Jurkat, Clone E6-1 (cell line): ENCODE measurements around the gene CARNS1.
A peak's percentile ranks its signal among the peaks of the same experiment; 100 is the strongest.

Experiments used
- DNase-seq: peaks from one replicate; pipeline ENCODE4 v3.0.0-alpha.2; 2011; ENCODE audit warnings: low read depth, low spot score
- H3K4me3 ChIP-seq: 2 replicates; pipeline ENCODE4 v1.5.1; 2011; ENCODE audit warnings: mild to moderate bottlenecking, low read length, control low read depth, moderate library complexity

Gene CARNS1

GRCh38 chr11:67406969-67407687, 8.3 kb upstream of the CARNS1 start:
- no peak for DNase-seq
- H3K4me3 ChIP-seq: no peak overlapping the region

DNA sequence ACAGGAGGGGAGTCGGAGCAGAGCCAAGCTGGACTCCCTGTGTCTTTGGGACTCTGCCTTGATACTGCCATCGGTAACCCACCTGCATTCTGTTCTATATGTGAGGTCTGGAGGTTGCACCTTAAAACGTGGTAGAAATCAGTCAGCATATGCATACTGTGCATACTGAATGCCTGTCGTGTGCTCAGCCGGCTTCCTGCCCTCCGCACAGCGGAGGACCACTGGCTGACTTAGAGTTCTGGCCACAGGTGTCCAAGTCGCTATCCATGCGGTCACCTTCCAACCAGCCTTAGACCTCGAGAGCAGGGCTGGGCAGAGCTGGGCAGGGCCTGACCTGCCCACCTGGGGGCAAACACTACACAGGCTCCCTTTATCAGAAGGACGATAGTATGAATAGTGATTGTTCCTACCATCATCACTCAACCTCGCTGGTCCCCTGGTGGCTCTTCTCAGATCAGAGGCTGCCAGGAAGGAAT, 7.8 kb upstream of the CARNS1 start:
- peak overlapping the region; percentile 55; the same call in 1 of the 2 replicates for H3K4me3 ChIP-seq
- DNase-seq: no peak

- DNase-seq: peak; percentile 60
- peak overlapping the region; percentile 55 for H3K4me3 ChIP-seq
These were observed 6.9 kb upstream of the CARNS1 start for GRCh38 chr11:67408437-67409200.

DNA sequence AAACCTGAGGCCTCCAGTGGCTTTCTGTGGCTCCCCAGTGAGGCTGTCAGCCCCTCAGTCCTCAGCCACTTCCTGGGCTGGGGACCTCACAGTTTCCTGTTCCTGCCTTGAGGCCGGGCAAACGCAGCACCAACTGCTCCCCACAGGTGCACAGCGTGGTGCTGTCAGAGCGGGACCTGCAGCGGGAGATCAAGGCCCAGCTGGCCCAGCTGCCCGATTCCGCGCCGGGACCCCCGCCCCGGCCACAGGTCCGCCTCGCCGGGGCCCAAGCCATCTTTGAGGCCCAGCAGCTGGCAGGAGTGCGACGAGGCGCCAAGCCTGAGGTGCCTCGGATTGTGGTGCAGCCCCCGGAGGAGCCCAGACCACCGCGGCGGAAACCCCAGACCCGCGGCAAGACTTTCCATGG, 6.2 kb upstream of the CARNS1 start:
- DNase-seq: peak; percentile 96
- H3K4me3 ChIP-seq: peak overlapping the region; percentile 55

DNA sequence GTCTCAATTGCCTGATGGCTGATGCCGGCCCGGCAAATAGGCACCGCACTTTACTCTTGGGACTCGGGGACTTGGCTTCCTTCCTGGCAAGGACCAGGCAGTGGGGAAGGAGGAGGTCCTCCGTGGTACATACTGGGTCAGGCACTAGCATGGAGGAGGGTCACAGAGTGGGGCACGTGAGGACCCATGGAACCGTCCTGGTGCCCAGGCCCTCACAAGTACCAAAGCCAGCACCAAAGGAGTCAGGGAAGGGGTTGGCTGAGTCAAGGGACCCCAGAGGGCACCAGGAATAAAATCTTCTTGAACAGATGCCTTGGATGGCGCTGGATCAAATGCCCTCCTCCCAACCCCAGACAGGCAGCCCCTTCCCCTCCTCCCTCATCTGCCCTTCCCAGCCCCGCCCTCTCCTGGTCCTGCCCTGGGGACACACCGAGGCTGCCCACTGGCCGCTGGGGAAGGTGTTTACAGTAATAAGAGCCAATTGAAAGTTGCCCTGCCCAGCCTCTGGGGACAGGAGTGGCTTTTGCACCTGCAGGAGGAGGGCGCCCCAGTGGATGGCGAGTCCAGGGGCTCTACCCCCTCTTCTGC, 5.6 kb upstream of the CARNS1 start:
- no peak for DNase-seq
- peak overlapping the region; percentile 55 for H3K4me3 ChIP-seq

- DNase-seq: no peak
- H3K4me3 ChIP-seq: no peak overlapping the region; the same call in 1 of the 2 replicates
These were observed 5.1 kb upstream of the CARNS1 start for GRCh38 chr11:67410369-67410831.

DNA sequence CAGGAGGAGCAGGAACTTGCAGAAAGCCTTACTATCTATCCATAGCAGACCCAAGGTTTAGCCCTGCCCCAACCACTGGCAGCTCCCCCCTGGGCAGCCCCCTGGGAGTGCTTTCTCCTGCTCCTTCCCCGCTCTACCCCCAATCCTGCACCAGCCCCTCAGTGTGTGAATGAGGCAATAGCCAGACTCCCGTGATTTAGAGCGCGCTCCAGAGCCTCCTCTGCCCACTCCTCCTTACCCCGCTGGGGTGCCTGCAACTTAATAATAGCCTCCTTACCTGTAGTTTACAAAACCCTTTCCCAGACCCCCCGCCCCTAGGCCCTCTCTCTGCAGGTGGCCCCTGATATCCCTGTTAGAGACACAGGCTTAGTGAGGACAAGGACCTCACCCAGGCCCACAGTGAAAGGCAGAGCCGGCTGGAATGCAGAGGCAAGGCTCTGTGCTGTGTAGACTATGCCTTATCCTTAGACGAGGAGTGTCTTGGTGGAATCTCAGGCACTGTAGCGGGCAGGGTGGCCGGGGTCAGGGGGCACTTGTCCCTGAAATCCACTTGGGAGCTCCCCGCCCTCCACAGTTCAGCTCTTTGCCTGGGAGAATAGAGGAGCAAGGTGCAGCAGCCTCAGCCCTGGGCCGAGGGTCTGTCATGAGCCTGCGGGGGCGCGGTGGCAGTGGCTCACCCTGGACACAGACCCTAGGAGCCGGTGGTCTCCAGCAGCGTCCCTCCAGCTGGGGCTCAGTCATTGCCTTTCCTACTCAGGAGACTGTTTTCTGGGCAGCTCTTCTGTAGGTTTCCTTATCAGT, 4.3 kb upstream of the CARNS1 start:
- no peak overlapping the region for H3K4me3 ChIP-seq
- DNase-seq: no peak

DNA sequence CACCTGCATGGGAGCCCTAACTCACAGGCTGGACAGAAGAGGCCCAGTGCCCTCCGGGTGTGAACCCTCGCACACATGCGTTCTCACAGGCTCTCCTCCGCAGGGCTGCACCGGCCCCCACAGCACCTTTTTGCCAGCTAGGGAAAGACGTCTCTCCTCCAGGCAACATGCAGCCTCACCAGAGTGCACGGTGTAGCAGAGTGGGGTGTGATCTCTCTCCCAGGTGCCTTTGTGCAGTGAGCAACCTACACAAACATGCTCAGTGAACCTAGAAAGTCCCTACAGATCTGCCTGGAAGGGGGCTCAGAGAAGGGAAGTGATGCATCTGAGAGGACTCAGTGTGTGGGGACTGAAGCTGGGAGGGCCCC, 3.7 kb upstream of the CARNS1 start:
- no peak for DNase-seq
- no peak overlapping the region for H3K4me3 ChIP-seq

- H3K4me3 ChIP-seq: no peak overlapping the region
- no peak for DNase-seq
These were observed 2.8 kb upstream of the CARNS1 start for GRCh38 chr11:67412495-67413179.

DNA sequence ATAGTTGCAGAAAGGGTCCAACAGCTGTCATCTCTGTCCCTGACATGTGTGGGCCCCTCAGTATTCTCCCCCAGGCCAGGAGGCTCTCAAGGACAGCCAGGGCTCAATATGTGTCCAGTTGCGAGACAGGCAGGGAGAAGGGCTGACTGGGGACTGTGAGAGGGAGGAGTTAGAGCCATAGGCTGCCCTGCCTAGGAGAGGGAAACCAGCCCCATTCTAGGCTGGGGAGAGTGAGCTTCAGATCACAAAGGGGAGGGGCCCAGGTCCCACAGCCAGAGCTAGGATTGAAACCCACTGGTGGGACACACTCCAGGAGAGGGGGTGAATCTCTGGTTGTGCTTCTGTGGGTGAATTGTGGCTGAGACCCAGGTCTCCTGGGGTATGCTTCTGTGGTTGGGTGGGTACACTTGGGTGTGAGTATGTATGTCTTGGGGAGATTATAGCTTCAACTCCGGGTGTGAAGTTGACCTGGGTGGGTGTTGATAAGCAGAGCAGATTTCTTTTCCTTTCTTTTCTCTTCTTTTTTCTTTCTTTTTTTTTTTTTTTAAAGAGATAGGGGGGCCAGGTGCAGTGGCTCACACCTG, 2.1 kb upstream of the CARNS1 start:
- no peak overlapping the region for H3K4me3 ChIP-seq
- peak; percentile 54 for DNase-seq

DNA sequence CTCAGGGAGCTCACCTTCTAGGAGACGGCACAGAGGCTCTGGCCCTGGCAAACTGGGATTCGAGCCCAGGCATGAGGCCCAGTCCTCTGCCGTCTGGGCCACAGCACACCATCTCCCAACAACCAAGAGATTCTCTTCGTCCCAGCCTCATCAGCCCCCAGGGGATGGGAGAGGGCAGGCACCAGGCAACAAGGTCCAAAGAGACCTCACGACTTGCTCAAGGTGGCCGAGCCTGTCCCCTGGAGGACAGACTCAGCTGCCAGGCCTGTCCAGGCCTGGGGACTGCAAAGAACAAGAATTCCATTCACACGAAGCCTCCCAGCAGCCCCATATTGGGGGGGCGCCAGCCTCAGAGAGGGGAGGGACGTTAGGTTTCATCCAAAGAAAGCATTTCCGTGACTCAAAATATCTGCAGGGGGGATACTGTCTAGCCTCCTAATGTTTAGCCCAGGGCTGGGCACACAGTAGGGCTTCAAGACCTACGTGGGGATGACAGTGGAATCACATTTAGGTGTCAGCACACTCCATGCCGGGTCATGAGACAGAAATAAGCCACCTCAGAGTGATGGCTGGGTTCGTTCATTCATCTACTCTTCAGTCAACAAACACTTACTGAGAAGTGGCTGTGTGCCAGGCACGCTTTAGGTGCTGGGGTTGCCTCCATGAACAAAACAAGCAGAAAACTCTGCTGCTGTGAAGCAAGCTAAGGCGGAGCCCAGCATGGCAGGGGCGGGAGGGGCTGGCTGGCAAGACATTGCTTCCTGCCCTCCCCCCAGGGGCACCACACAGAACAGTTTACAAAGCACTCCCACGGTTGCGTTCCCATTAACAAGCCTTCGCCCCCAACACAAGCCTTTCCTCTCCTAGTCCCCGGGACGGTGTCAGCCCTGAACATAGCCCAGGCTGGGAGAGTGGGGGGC, 1.2 kb downstream of the CARNS1 start:
- DNase-seq: peak; percentile 87

GRCh38 chr11:67417425-67417824, 1.9 kb downstream of the CARNS1 start:
- DNase-seq: no peak
- H3K4me3 ChIP-seq: peak overlapping the region; percentile 15; the same call in 1 of the 2 replicates

More for the DNA sequence above, 1.2 kb downstream of the CARNS1 start:
- H3K4me3 ChIP-seq: peak overlapping the region; percentile 15

DNA sequence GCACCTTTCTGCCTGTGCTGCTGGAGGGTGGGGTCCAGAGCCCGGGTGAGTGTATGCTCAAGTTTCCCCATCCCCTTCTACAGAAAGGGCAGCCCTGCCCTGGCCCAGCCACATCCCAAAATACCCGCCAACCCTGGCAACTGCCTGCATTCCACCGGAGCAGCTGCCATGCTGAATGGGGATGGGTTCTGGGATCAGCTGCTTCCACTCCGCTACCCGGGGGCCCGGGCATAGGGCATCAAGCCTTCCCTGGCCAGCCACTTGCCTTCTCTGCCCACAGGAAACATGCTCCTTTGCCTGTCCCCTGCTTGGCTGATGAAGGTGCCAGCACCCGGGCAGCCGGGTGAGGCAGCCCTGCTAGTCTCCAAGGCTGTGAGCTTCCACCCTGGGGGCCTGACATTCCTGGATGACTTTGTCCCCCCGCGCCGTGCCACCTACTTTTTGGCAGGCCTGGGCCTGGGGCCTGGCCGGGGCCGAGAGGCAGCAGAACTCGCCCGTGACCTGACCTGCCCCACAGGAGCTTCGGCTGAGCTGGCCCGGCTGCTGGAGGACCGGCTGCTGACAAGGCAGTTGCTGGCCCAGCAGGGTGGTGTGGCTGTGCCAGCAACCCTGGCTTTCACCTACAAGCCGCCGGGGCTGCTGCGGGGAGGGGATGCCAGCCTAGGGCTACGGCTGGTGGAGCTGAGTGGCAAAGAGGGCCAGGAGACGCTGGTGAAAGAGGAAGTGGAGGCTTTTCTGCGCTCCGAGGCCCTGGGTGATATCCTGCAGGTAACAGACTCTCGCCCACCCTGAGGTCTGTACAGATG, 3.2 kb downstream of the CARNS1 start:
- no peak for DNase-seq
- peak overlapping the region; percentile 7 for H3K4me3 ChIP-seq

DNA sequence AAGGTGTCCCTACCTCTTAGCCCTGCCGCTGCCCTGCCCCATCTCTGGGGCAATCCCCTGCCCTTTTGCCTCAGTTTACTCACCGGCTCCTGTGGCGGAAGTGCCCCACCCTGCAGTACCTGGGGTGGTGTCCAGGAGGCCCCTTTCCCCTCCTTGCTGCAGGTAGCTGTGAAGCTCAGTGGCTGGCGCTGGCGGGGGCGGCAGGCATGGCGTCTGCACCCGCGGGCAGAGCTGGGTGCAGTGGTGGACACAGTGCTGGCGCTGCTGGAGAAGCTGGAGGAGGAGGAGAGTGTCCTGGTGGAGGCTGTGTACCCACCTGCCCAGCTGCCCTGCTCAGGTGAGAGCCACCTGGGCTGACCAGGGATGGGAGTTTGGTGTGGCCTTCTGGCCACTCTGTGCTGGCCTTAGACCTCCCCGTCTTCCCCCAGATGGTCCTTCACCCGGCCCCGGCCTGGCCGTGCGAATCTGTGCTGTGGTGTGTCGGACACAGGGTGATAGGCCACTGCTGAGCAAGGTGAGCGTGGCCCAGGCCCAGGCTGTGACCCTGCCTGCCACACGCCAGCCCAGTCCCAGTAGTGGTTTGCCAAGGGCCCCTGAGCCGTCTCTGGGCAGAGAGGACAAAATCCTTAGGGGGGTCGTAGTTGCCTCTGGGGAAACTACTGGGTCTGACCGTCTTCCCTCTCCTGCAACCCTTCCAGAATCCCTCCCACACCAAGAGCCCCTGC, 4.0 kb downstream of the CARNS1 start:
- no peak for DNase-seq

DNA sequence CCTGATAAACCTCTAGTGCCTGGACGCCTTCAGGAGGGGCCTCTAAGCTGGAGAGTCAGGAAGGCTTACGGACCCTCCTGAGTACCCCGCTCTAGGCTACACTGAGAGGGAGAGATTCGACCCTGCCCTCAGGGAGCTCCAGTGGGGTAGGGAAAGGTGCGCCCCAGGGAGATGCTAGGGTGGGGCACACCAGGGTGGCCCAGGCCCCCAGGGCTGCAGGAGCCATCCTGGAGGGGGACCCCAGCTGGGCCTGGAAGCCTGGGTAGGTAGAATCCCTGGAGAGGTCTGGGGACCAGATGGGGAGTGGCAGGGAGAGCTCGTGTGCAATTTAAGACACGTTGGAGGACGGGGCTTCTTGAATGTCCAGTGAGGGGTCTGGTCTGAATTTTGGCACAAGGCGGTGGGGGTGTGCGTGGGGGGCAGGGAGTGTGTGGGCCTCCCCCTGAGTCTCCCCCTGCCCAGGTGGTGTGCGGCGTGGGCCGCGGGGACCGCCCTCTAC, 4.7 kb downstream of the CARNS1 start:
- no peak for DNase-seq
- H3K4me3 ChIP-seq: peak overlapping the region; percentile 49

More for the DNA sequence above, 4.0 kb downstream of the CARNS1 start:
- H3K4me3 ChIP-seq: peak overlapping the region; percentile 7
